HK-2 (cell line): ENCODE measurements around the gene LETM1.
"Not testable (repeated sequence)": the region's sequence is repeated elsewhere in the genome, so short reads cannot be mapped to it uniquely, and the experiment has no call there.

Experiments
- DNase-seq: peaks from one replicate; pipeline ENCODE4 v3.0.0-alpha.2; 2018; ENCODE audit not compliant: unreplicated experiment

The LETM1 gene

GRCh38 chr4:1851575-1852410, 4.2 kb downstream of the LETM1 start:
- no peak for DNase-seq

- no peak for DNase-seq
These were observed 4.8 kb downstream of the LETM1 start for GRCh38 chr4:1851160-1851559.

GRCh38 chr4:1850276-1850675, 5.7 kb downstream of the LETM1 start:
- DNase-seq, result no peak

GRCh38 chr4:1846580-1846979, 9.4 kb downstream of the LETM1 start:
- no peak for DNase-seq

- DNase-seq, result not testable (repeated sequence)
These were observed 11.3 kb downstream of the LETM1 start for GRCh38 chr4:1844618-1845017.

- no peak for DNase-seq
These were observed 12.1 kb downstream of the LETM1 start for GRCh38 chr4:1843852-1844251.

- DNase-seq, result no peak
These were observed 12.9 kb downstream of the LETM1 start for GRCh38 chr4:1842993-1843448.

- no peak for DNase-seq
These were observed 13.5 kb downstream of the LETM1 start for GRCh38 chr4:1842339-1842895.

GRCh38 chr4:1841887-1842210, 14.1 kb downstream of the LETM1 start:
- no peak for DNase-seq

GRCh38 chr4:1841201-1841886, 14.6 kb downstream of the LETM1 start:
- DNase-seq, result no peak

- DNase-seq, result no peak
These were observed 16.7 kb downstream of the LETM1 start for GRCh38 chr4:1839282-1839681.

GRCh38 chr4:1837069-1837468, 18.9 kb downstream of the LETM1 start:
- no peak for DNase-seq

- no peak for DNase-seq
These were observed 19.3 kb downstream of the LETM1 start for GRCh38 chr4:1836650-1837049.

- DNase-seq, result not testable (repeated sequence)
These were observed 20.1 kb downstream of the LETM1 start for GRCh38 chr4:1835836-1836235.

- DNase-seq, result peak; percentile 52
These were observed 21.7 kb downstream of the LETM1 start for GRCh38 chr4:1834047-1834775.

- DNase-seq, result no peak
These were observed 22.5 kb downstream of the LETM1 start for GRCh38 chr4:1833307-1834046.

- no peak for DNase-seq
These were observed 23.3 kb downstream of the LETM1 start for GRCh38 chr4:1832690-1833089.

GRCh38 chr4:1831331-1831730, 24.6 kb downstream of the LETM1 start:
- DNase-seq, result no peak

- DNase-seq, result no peak
These were observed 25.2 kb downstream of the LETM1 start for GRCh38 chr4:1830642-1831228.

GRCh38 chr4:1830234-1830633, 25.7 kb downstream of the LETM1 start:
- no peak for DNase-seq
